MCF 10A (cell line): ENCODE results near the gene TCF4. TPM values are rescaled to one million over a fixed set of nuclear protein-coding genes. Genes with fewer than 3 reads are reported as not detected.

Experiments
- BruUV-seq: library from RNA; stranded (reverse); fragments of 400-500 nt; replicated peaks from 2 replicates; lab custom pipeline; 2021; lab: Mats Ljungman, UMichigan
- CTCF ChIA-PET: fragments of 300-600 bp; sonication (Branson Sonifier 250); formaldehyde crosslinking; extraction: SDS; loops from one replicate; lab custom pipeline; 2021; ENCODE audit warnings: antibody characterized with exemption, inconsistent platforms; lab: Yijun Ruan, JAX
- POLR2A ChIA-PET: fragments of 300-600, 350-650 bp; sonication (Branson Sonifier 250); formaldehyde crosslinking; extraction: SDS; loops from one replicate; lab custom pipeline; 2020; ENCODE audit warnings: antibody characterized with exemption, inconsistent platforms; lab: Yijun Ruan, JAX
- DNase-seq: peaks from one replicate; pipeline ENCODE4 v3.0.0-alpha.2; 2018; ENCODE audit not compliant: unreplicated experiment
- H3K27ac Mint-ChIP-seq: one replicate; pipeline ENCODE4 v1.8.0; 2022; ENCODE audit warnings: mild to moderate bottlenecking, low read depth, mixed read lengths; ENCODE audit not compliant: unreplicated experiment
- H3K27me3 Mint-ChIP-seq: one replicate; pipeline ENCODE4 v1.8.0; 2022; ENCODE audit warnings: mixed read lengths; ENCODE audit not compliant: insufficient read depth, unreplicated experiment
- H3K36me3 Mint-ChIP-seq: one replicate; pipeline ENCODE4 v1.8.0; 2022; ENCODE audit warnings: mild to moderate bottlenecking, moderate library complexity, mixed read lengths; ENCODE audit not compliant: insufficient read depth, unreplicated experiment
- H3K4me1 Mint-ChIP-seq: one replicate; pipeline ENCODE4 v1.8.0; 2022; ENCODE audit warnings: mixed read lengths; ENCODE audit not compliant: insufficient read depth, unreplicated experiment
- H3K4me3 Mint-ChIP-seq: one replicate; pipeline ENCODE4 v1.8.0; 2022; ENCODE audit warnings: mild to moderate bottlenecking, moderate library complexity, mixed read lengths; ENCODE audit not compliant: unreplicated experiment
- H3K9me3 Mint-ChIP-seq: one replicate; pipeline ENCODE4 v1.8.0; 2022; ENCODE audit warnings: mixed read lengths; ENCODE audit not compliant: unreplicated experiment
- intact Hi-C: fragments of 100-400 bp; cut with micrococcal nuclease; formaldehyde crosslinking; loops from 2 replicates; pipeline ENCODE4 v1.14.1; 2022
- total RNA-seq: library from RNA; stranded (reverse); gene quantifications from 2 replicates; pipeline ENCODE4 v1.2.3, GENCODE V29; 2022
- TF ChIP-seq, protein P1 (sequence below): fragments of 200-600 bp; IDR thresholded peaks from one replicate; pipeline ENCODE4 v1.8.0; 2022; ENCODE audit warnings: antibody characterized with exemption, mild to moderate bottlenecking; ENCODE audit not compliant: unreplicated experiment

TCF4 gene
- total RNA-seq, 1 experiment from 2014 or later, result 6.2 TPM

DNA sequence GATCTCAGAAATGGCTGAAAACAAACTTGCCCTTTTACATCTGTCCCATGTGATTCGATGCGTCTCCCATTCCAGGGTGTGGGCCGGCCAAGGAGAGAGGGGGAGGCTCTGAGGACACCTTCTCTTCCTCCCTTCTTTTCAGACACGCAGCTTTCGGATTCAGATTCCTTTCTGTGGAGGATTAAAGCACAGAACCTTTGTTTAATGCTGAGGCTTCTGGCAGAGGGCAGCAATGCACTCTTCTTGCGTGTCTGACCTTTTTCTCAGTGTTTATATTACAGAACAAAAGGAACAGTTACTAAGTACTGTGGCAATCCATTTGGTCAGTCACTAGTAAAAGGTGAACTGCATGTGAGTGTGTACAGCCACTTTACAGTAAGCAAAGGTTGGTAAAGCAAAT, 359.8 kb downstream of the TCF4 start:
- TF ChIP-seq, protein P1, sequence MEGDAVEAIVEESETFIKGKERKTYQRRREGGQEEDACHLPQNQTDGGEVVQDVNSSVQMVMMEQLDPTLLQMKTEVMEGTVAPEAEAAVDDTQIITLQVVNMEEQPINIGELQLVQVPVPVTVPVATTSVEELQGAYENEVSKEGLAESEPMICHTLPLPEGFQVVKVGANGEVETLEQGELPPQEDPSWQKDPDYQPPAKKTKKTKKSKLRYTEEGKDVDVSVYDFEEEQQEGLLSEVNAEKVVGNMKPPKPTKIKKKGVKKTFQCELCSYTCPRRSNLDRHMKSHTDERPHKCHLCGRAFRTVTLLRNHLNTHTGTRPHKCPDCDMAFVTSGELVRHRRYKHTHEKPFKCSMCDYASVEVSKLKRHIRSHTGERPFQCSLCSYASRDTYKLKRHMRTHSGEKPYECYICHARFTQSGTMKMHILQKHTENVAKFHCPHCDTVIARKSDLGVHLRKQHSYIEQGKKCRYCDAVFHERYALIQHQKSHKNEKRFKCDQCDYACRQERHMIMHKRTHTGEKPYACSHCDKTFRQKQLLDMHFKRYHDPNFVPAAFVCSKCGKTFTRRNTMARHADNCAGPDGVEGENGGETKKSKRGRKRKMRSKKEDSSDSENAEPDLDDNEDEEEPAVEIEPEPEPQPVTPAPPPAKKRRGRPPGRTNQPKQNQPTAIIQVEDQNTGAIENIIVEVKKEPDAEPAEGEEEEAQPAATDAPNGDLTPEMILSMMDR, result no peak

DNA sequence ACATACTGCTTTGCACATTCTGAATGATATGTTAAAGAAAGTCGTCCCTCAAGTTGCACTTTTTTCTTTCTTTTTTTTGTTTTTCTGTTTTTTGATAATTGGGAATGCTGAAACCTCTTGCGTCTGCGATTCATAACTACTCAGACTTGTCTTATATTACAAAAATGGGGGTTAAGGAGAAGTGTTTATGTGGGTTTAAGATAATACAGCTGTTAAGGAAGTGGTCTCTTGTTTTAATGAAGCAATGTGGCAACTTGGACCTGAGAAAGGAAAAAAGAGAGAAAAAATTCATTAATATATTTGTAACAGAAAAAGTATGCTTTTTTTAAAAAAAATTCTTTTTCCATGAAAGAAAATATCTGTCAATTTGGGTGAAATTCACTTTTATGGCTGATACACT, 360.2 kb downstream of the TCF4 start:
- no peaks in the 10 kb centered on the region for H3K4me1 Mint-ChIP-seq
- TF ChIP-seq, protein P1, result no peak
- ChIA-PET CTCF (interaction anchor here (0.7 to 0.9 kb wide), 2 partner anchors 141 to 188 kb away, joined by 3 read pairs; no protein-coding TSS in a partner anchor), POLR2A (no interaction called here)
- DNase-seq, result no peak
- no TSS peak for BruUV-seq
- no peaks in the 10 kb centered on the region for H3K9me3 Mint-ChIP-seq
- H3K4me3 Mint-ChIP-seq, result no peak overlapping the region
- no peak overlapping the region for H3K27ac Mint-ChIP-seq
- H3K27me3 Mint-ChIP-seq, result no peaks in the 10 kb centered on the region
- H3K36me3 Mint-ChIP-seq, result peaks cover 6% of the 10 kb centered on the region
- intact Hi-C loops, result no loop called here

More for the DNA sequence above, 359.8 kb downstream of the TCF4 start:
- peaks cover 6% of the 10 kb centered on the region for H3K36me3 Mint-ChIP-seq
- BruUV-seq, result no TSS peak
- no peaks in the 10 kb centered on the region for H3K9me3 Mint-ChIP-seq
- H3K27me3 Mint-ChIP-seq, result no peaks in the 10 kb centered on the region
- CTCF ChIA-PET, result interaction anchor here (0.6 to 1.6 kb wide), 4 partner anchors 93 to 1348 kb away, joined by 3 to 5 read pairs (median 4); no protein-coding TSS in a partner anchor
- intact Hi-C loops, result no loop called here
- no peaks in the 10 kb centered on the region for H3K4me1 Mint-ChIP-seq
- no peak for DNase-seq
- POLR2A ChIA-PET, result no interaction called here
- no peak overlapping the region for H3K4me3 Mint-ChIP-seq
- no peak overlapping the region for H3K27ac Mint-ChIP-seq

DNA sequence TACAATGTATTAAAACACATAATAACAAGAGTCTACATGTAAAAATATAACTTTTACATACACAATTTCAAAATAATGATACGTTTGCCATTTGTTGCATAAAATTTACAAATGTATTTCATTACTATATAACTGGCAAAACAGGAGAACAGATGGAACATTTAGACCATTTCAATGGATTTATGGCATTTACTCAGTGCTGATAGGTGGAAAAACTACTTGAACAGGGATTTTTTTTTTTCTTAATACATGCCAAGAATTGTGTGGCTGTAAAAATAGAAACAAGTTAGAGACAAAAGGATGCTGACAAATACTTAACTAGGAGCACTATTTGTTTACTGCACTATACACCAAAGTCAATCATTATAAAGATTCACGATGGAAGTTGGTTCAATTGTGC, 361.9 kb downstream of the TCF4 start:
- intact Hi-C loops, result no loop called here
- TF ChIP-seq, protein P1, result no peak
- DNase-seq, result no peak
- Mint-ChIP-seq H3K4me3 (no peak overlapping the region), H3K27ac (no peak overlapping the region), H3K4me1 (no peaks in the 10 kb centered on the region), H3K36me3 (peaks cover 6% of the 10 kb centered on the region), H3K27me3 (no peaks in the 10 kb centered on the region), H3K9me3 (no peaks in the 10 kb centered on the region)
- POLR2A ChIA-PET, result no interaction called here
- CTCF ChIA-PET, result interaction anchor here (4.1 kb wide), 1 partner anchor 9 kb away, joined by 17 read pairs; no protein-coding TSS in a partner anchor
- no TSS peak for BruUV-seq

GRCh38 chr18:55224086-55224625, 363.8 kb downstream of the TCF4 start:
- Mint-ChIP-seq H3K9me3 (no peaks in the 10 kb centered on the region), H3K36me3 (peaks cover 6% of the 10 kb centered on the region), H3K4me3 (no peak overlapping the region), H3K27me3 (no peaks in the 10 kb centered on the region), H3K4me1 (no peaks in the 10 kb centered on the region), H3K27ac (no peak overlapping the region)
- BruUV-seq, result no TSS peak
- no peak for DNase-seq
- intact Hi-C loops, result no loop called here
- ChIA-PET POLR2A (interaction anchor here (0.8 kb wide), 1 partner anchor 1290 kb away, joined by 3 read pairs; no protein-coding TSS in a partner anchor), CTCF (interaction anchor here (0.6 to 4.1 kb wide), 2 partner anchors 10 to 26 kb away, joined by 4 to 17 read pairs; no protein-coding TSS in a partner anchor)
- TF ChIP-seq, protein P1, result no peak
